ENCODE data around the gene GNAL.

The GNAL gene

GRCh38 chr18:11811009-11811408 lies 121.9 kb downstream of the GNAL start:
- H3K9me3 Mint-ChIP-seq: no peaks in the 10 kb centered on the region
- H3K4me3 Mint-ChIP-seq: no peak overlapping the region
- H3K36me3 Mint-ChIP-seq (ENCODE audit: low read depth): no peaks in the 10 kb centered on the region
- no peaks in the 10 kb centered on the region for H3K4me1 Mint-ChIP-seq (ENCODE audit: low read depth)
- H3K27ac Mint-ChIP-seq: no peak overlapping the region
- peaks cover 10% of the 10 kb centered on the region for H3K27me3 Mint-ChIP-seq

GRCh38 chr18:11817229-11817628 lies 128.2 kb downstream of the GNAL start:
- H3K36me3 Mint-ChIP-seq (ENCODE audit: low read depth): no peaks in the 10 kb centered on the region
- no peaks in the 10 kb centered on the region for H3K27me3 Mint-ChIP-seq
- H3K4me1 Mint-ChIP-seq (ENCODE audit: low read depth): no peaks in the 10 kb centered on the region
- H3K4me3 Mint-ChIP-seq: no peak overlapping the region
- H3K27ac Mint-ChIP-seq: no peak overlapping the region
- no peaks in the 10 kb centered on the region for H3K9me3 Mint-ChIP-seq

GRCh38 chr18:11818486-11819203 lies 129.6 kb downstream of the GNAL start:
- no peak overlapping the region for H3K4me3 Mint-ChIP-seq
- H3K4me1 Mint-ChIP-seq (ENCODE audit: low read depth): no peaks in the 10 kb centered on the region
- H3K27ac Mint-ChIP-seq: no peak overlapping the region
- no peaks in the 10 kb centered on the region for H3K36me3 Mint-ChIP-seq (ENCODE audit: low read depth)
- no peaks in the 10 kb centered on the region for H3K9me3 Mint-ChIP-seq
- H3K27me3 Mint-ChIP-seq: no peaks in the 10 kb centered on the region

GRCh38 chr18:11819938-11820337 lies 130.9 kb downstream of the GNAL start:
- no peaks in the 10 kb centered on the region for H3K36me3 Mint-ChIP-seq (ENCODE audit: low read depth)
- no peaks in the 10 kb centered on the region for H3K27me3 Mint-ChIP-seq
- H3K9me3 Mint-ChIP-seq: no peaks in the 10 kb centered on the region
- no peak overlapping the region for H3K27ac Mint-ChIP-seq
- H3K4me3 Mint-ChIP-seq: no peak overlapping the region
- no peaks in the 10 kb centered on the region for H3K4me1 Mint-ChIP-seq (ENCODE audit: low read depth)

GRCh38 chr18:11820697-11821096 lies 131.6 kb downstream of the GNAL start:
- no peak overlapping the region for H3K4me3 Mint-ChIP-seq
- no peaks in the 10 kb centered on the region for H3K36me3 Mint-ChIP-seq (ENCODE audit: low read depth)
- H3K9me3 Mint-ChIP-seq: no peaks in the 10 kb centered on the region
- no peaks in the 10 kb centered on the region for H3K4me1 Mint-ChIP-seq (ENCODE audit: low read depth)
- H3K27me3 Mint-ChIP-seq: no peaks in the 10 kb centered on the region
- H3K27ac Mint-ChIP-seq: no peak overlapping the region

- Mint-ChIP-seq H3K27me3 (no peaks in the 10 kb centered on the region), H3K36me3 (ENCODE audit: low read depth) (no peaks in the 10 kb centered on the region), H3K9me3 (no peaks in the 10 kb centered on the region), H3K27ac (no peak overlapping the region), H3K4me1 (ENCODE audit: low read depth) (no peaks in the 10 kb centered on the region), H3K4me3 (no peak overlapping the region)
These were observed 132.1 kb downstream of the GNAL start for GRCh38 chr18:11821208-11821607.

- Mint-ChIP-seq H3K4me3 (no peak overlapping the region), H3K4me1 (ENCODE audit: low read depth) (no peaks in the 10 kb centered on the region), H3K27me3 (no peaks in the 10 kb centered on the region), H3K27ac (no peak overlapping the region), H3K9me3 (no peaks in the 10 kb centered on the region), H3K36me3 (ENCODE audit: low read depth) (no peaks in the 10 kb centered on the region)
These were observed 132.7 kb downstream of the GNAL start for GRCh38 chr18:11821643-11822237.

- Mint-ChIP-seq H3K4me1 (ENCODE audit: low read depth) (peaks cover 4% of the 10 kb centered on the region), H3K27me3 (no peaks in the 10 kb centered on the region), H3K27ac (no peak overlapping the region)
These were observed 134.5 kb downstream of the GNAL start for GRCh38 chr18:11823545-11823944.

GRCh38 chr18:11826836-11827235 lies 137.8 kb downstream of the GNAL start:
- H3K4me3 Mint-ChIP-seq: no peak overlapping the region
- no peaks in the 10 kb centered on the region for H3K27me3 Mint-ChIP-seq
- H3K36me3 Mint-ChIP-seq (ENCODE audit: low read depth): no peaks in the 10 kb centered on the region
- peaks cover 7% of the 10 kb centered on the region for H3K4me1 Mint-ChIP-seq (ENCODE audit: low read depth)
- no peak overlapping the region for H3K27ac Mint-ChIP-seq
- H3K9me3 Mint-ChIP-seq: no peaks in the 10 kb centered on the region

More at GRCh38 chr18:11823545-11823944, 134.5 kb downstream of the GNAL start:
- H3K9me3 Mint-ChIP-seq: no peaks in the 10 kb centered on the region
- no peak overlapping the region for H3K4me3 Mint-ChIP-seq
- H3K36me3 Mint-ChIP-seq (ENCODE audit: low read depth): no peaks in the 10 kb centered on the region

GRCh38 chr18:11828786-11829432 lies 139.8 kb downstream of the GNAL start:
- Mint-ChIP-seq H3K9me3 (no peaks in the 10 kb centered on the region), H3K27ac (peak overlapping the region; percentile 56), H3K36me3 (ENCODE audit: low read depth) (no peaks in the 10 kb centered on the region), H3K4me1 (ENCODE audit: low read depth) (peaks cover 7% of the 10 kb centered on the region), H3K4me3 (no peak overlapping the region), H3K27me3 (no peaks in the 10 kb centered on the region)

- H3K27ac Mint-ChIP-seq: no peak overlapping the region
- H3K4me3 Mint-ChIP-seq: no peak overlapping the region
- peaks cover 7% of the 10 kb centered on the region for H3K4me1 Mint-ChIP-seq (ENCODE audit: low read depth)
- no peaks in the 10 kb centered on the region for H3K27me3 Mint-ChIP-seq
- H3K36me3 Mint-ChIP-seq (ENCODE audit: low read depth): no peaks in the 10 kb centered on the region
- no peaks in the 10 kb centered on the region for H3K9me3 Mint-ChIP-seq
These were observed 141.5 kb downstream of the GNAL start for GRCh38 chr18:11830585-11830984.

- H3K27ac Mint-ChIP-seq: no peak overlapping the region
- H3K4me1 Mint-ChIP-seq (ENCODE audit: low read depth): peaks cover 7% of the 10 kb centered on the region
- H3K9me3 Mint-ChIP-seq: no peaks in the 10 kb centered on the region
- H3K27me3 Mint-ChIP-seq: no peaks in the 10 kb centered on the region
- no peak overlapping the region for H3K4me3 Mint-ChIP-seq
- H3K36me3 Mint-ChIP-seq (ENCODE audit: low read depth): no peaks in the 10 kb centered on the region
These were observed 142.9 kb downstream of the GNAL start for GRCh38 chr18:11831921-11832320.

GRCh38 chr18:11834772-11835171 lies 145.7 kb downstream of the GNAL start:
- Mint-ChIP-seq H3K4me1 (ENCODE audit: low read depth) (no peaks in the 10 kb centered on the region), H3K27ac (no peak overlapping the region), H3K9me3 (no peaks in the 10 kb centered on the region), H3K36me3 (ENCODE audit: low read depth) (no peaks in the 10 kb centered on the region), H3K27me3 (no peaks in the 10 kb centered on the region), H3K4me3 (no peak overlapping the region)

- no peaks in the 10 kb centered on the region for H3K9me3 Mint-ChIP-seq
These were observed 150.5 kb downstream of the GNAL start for GRCh38 chr18:11839556-11839955.

GRCh38 chr18:11840493-11840892 lies 151.4 kb downstream of the GNAL start:
- H3K27me3 Mint-ChIP-seq: no peaks in the 10 kb centered on the region
- H3K9me3 Mint-ChIP-seq: no peaks in the 10 kb centered on the region
- no peaks in the 10 kb centered on the region for H3K4me1 Mint-ChIP-seq (ENCODE audit: low read depth)
- H3K27ac Mint-ChIP-seq: no peak overlapping the region
- no peaks in the 10 kb centered on the region for H3K36me3 Mint-ChIP-seq (ENCODE audit: low read depth)
- no peak overlapping the region for H3K4me3 Mint-ChIP-seq

More at GRCh38 chr18:11839556-11839955, 150.5 kb downstream of the GNAL start:
- Mint-ChIP-seq H3K4me3 (no peak overlapping the region), H3K27ac (no peak overlapping the region), H3K27me3 (no peaks in the 10 kb centered on the region), H3K4me1 (ENCODE audit: low read depth) (no peaks in the 10 kb centered on the region), H3K36me3 (ENCODE audit: low read depth) (no peaks in the 10 kb centered on the region)

Data from stimulated activated naive CD8-positive, alpha-beta T cell treated with anti-CD3 and anti-CD28 coated beads, Interleukin-15, Interleukin-2, amounts not matched to agents 100 ng/mL and 50 ng/mL, for 24 hours (primary cell).